Stomach smooth muscle (tissue), 2 donors: ENCODE data around the gene RNFT2.

Experiments
- H3K27ac ChIP-seq: one replicate; pipeline ENCODE4 v1.7.0; 2013; ENCODE audit warnings: mild to moderate bottlenecking, low read length, inconsistent platforms
- H3K27me3 ChIP-seq, 2 donors: one replicate each; pipeline ENCODE4 v1.7.0; 2013; ENCODE audit warnings: low read length in 2 of 2; ENCODE audit not compliant: insufficient read depth in 2 of 2, control insufficient read depth in 1 of 2
- H3K36me3 ChIP-seq, 2 donors: one replicate each; pipeline ENCODE4 v1.7.0; 2013; ENCODE audit warnings: low read length in 2 of 2; ENCODE audit not compliant: control insufficient read depth in 2 of 2, insufficient read depth in 2 of 2
- H3K4me1 ChIP-seq: one replicate; pipeline ENCODE4 v1.7.0; 2013; ENCODE audit warnings: low read length; ENCODE audit not compliant: control insufficient read depth, insufficient read depth
- H3K4me3 ChIP-seq, 2 donors: one replicate each; pipeline ENCODE4 v1.7.0; 2013; ENCODE audit warnings: low read length in 2 of 2
- H3K9ac ChIP-seq, 2 donors: one replicate each; pipeline ENCODE4 v1.7.0; 2013; ENCODE audit warnings: low read length in 2 of 2, mild to moderate bottlenecking in 1 of 2
- H3K9me3 ChIP-seq, 2 donors: one replicate each; pipeline ENCODE4 v1.7.0; 2013; ENCODE audit warnings: low read length in 2 of 2; ENCODE audit not compliant: control insufficient read depth in 2 of 2
- donor health status: healthy.
- donor health status: Pancreatic carcinoma.

RNFT2 gene

GRCh38 chr12:116833474-116833873, 95.4 kb downstream of the RNFT2 start:
- no peak overlapping the region for H3K27ac ChIP-seq
- no peaks in the 10 kb centered on the region for H3K9me3 ChIP-seq
- no peaks in the 10 kb centered on the region for H3K4me1 ChIP-seq
- no peak overlapping the region for H3K4me3 ChIP-seq
- H3K36me3 ChIP-seq: no peaks in the 10 kb centered on the region
- H3K9ac ChIP-seq: no peak overlapping the region
- no peaks in the 10 kb centered on the region for H3K27me3 ChIP-seq

GRCh38 chr12:116835484-116835883, 97.4 kb downstream of the RNFT2 start:
- Histone ChIP-seq H3K9ac (no peak overlapping the region), H3K4me3 (no peak overlapping the region), H3K4me1 (no peaks in the 10 kb centered on the region), H3K36me3 (no peaks in the 10 kb centered on the region), H3K27ac (no peak overlapping the region), H3K27me3 (no peaks in the 10 kb centered on the region), H3K9me3 (no peaks in the 10 kb centered on the region)

DNA sequence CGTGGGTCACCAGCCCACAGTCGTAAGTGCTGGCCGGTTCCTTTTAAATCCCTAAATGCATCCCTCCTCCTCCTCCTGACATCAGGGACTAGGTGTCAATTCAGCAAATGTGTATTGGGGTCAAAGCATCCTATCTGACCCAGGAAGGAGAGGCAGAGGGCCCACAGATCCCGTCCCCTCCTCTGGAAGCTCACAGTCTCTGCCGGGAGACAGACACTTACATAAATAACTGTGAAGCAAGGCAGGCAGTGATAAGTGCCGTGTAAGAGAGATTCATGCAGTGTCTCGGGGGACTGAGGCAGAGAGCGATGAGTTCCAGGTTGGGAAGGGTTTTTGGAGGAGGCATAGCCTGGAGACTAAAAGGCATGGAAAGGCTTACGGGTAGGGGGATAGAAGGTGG, 99.0 kb downstream of the RNFT2 start:
- Histone ChIP-seq H3K36me3 (no peaks in the 10 kb centered on the region), H3K27me3 (no peaks in the 10 kb centered on the region), H3K9me3 (no peaks in the 10 kb centered on the region), H3K4me3 (no peak overlapping the region), H3K27ac (no peak overlapping the region), H3K4me1 (no peaks in the 10 kb centered on the region), H3K9ac (no peak overlapping the region)

DNA sequence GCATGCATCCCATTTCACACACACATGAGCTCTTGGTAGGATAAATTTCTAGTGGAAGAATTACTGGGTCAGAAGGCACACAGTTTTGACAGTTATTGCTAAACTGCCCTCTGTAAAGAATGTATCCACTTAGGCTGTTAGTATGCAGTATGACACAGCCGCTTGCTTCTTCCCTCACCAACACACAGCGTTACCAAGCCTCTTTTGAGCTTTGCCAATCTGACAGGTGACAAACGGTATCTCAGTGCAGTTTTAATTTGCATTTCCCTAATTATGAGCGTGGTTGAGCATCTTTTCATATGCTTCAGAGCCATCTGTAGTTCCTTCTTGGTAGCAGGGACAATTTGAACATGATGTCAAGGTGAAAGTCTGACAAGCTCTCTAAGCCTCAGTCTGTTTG, 100.2 kb downstream of the RNFT2 start:
- Histone ChIP-seq H3K4me3 (no peak overlapping the region), H3K36me3 (no peaks in the 10 kb centered on the region), H3K27ac (no peak overlapping the region), H3K9ac (no peak overlapping the region), H3K4me1 (no peaks in the 10 kb centered on the region), H3K27me3 (no peaks in the 10 kb centered on the region), H3K9me3 (no peaks in the 10 kb centered on the region)

DNA sequence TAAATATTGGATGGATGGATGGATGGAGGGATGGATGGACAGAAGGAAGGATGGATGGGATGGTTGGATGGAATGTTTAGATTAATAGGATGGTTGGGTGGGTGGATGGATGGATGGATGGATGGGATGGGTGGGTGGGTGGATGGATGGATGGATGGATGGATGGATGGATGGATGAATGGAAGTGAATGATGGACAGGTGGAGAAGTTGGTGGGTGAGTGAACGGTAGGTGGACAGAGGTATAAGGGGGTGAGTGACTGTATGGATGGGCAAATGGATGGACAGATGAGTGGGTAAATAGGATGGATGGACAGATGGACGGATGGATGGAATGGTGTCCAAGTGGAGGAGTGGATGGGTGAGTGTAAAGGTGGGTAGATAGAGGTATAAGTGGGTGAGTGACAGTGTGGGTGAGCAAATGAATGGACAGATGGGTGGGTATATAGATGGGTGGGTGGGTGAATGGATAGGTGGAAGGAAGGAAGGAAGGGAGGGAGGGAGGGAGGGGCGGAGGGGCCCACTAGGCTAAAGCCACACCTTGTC, 101.2 kb downstream of the RNFT2 start:
- Histone ChIP-seq H3K27me3 (no peaks in the 10 kb centered on the region), H3K36me3 (no peaks in the 10 kb centered on the region), H3K9ac (no peak overlapping the region), H3K4me1 (no peaks in the 10 kb centered on the region), H3K4me3 (no peak overlapping the region), H3K9me3 (no peaks in the 10 kb centered on the region), H3K27ac (no peak overlapping the region)

DNA sequence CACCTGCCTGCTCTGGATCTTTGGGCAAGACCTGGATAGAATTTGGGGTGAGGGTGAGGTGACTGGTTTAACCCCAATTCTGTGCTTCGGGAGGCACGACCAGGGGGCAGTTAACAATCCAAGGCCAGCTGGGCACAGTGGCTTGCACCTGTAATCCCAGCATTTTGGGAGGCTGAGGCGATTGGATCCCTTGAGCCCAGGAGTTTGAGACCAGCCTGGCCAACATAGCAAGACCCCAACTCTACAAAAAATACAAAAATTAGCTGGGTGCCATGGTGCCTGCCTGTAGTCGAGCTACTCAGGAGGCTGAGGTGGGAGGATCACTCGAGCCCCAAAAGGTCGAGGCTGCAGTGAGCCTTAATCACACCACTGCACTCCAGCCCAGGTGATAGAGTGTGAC, 105.0 kb downstream of the RNFT2 start:
- H3K9ac ChIP-seq: no peak overlapping the region
- no peaks in the 10 kb centered on the region for H3K9me3 ChIP-seq
- H3K4me3 ChIP-seq: no peak overlapping the region
- no peaks in the 10 kb centered on the region for H3K27me3 ChIP-seq
- no peak overlapping the region for H3K27ac ChIP-seq
- H3K4me1 ChIP-seq: no peaks in the 10 kb centered on the region
- H3K36me3 ChIP-seq: no peaks in the 10 kb centered on the region

GRCh38 chr12:116849216-116849615, 111.1 kb downstream of the RNFT2 start:
- Histone ChIP-seq H3K9me3 (no peaks in the 10 kb centered on the region), H3K4me1 (no peaks in the 10 kb centered on the region), H3K36me3 (no peaks in the 10 kb centered on the region), H3K27ac (no peak overlapping the region), H3K4me3 (no peak overlapping the region), H3K27me3 (no peaks in the 10 kb centered on the region), H3K9ac (no peak overlapping the region)

DNA sequence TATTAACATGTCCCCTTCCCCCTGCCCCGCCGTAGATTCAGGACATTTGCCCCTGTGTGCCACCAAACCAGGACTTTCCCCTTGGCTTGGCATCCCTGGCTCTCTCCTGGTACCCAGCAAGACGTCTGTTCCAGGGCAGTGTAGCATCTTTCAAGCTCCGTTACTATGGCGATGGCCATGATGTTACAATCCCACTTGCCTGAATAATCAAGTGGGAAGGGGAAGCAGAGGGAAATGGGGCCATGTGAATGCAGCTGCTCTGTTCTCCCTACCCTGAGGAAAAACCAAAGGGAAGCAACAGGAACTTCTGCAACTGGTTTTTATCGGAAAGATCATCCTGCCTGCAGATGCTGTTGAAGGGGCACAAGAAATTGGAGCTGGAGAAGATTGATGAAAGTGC, 114.2 kb downstream of the RNFT2 start:
- Histone ChIP-seq H3K27me3 (peaks cover 7 to 10% of the 10 kb centered on the region in 2 donors), H3K9ac (no peak overlapping the region), H3K4me1 (no peaks in the 10 kb centered on the region), H3K27ac (no peak overlapping the region), H3K9me3 (no peaks in the 10 kb centered on the region), H3K36me3 (no peaks in the 10 kb centered on the region), H3K4me3 (no peak overlapping the region)

- Histone ChIP-seq H3K27ac (no peak overlapping the region), H3K36me3 (no peaks in the 10 kb centered on the region), H3K27me3 (peaks cover 7 to 14% of the 10 kb centered on the region in 2 donors), H3K4me3 (no peak overlapping the region), H3K4me1 (no peaks in the 10 kb centered on the region), H3K9ac (no peak overlapping the region), H3K9me3 (no peaks in the 10 kb centered on the region)
Measured at GRCh38 chr12:116853507-116853906, 115.4 kb downstream of the RNFT2 start.

GRCh38 chr12:116855744-116856470, 117.8 kb downstream of the RNFT2 start:
- H3K4me3 ChIP-seq: no peak overlapping the region
- H3K9me3 ChIP-seq: no peaks in the 10 kb centered on the region
- H3K36me3 ChIP-seq: no peaks in the 10 kb centered on the region
- H3K27me3 ChIP-seq: peaks cover 12 to 14% of the 10 kb centered on the region in 2 donors
- H3K27ac ChIP-seq: no peak overlapping the region
- peaks cover 3% of the 10 kb centered on the region for H3K4me1 ChIP-seq
- H3K9ac ChIP-seq: no peak overlapping the region

GRCh38 chr12:116856729-116857128, 118.6 kb downstream of the RNFT2 start:
- Histone ChIP-seq H3K9ac (no peak overlapping the region), H3K4me3 (no peak overlapping the region), H3K27me3 (peaks cover 12 to 14% of the 10 kb centered on the region in 2 donors), H3K4me1 (peaks cover 3% of the 10 kb centered on the region), H3K9me3 (no peaks in the 10 kb centered on the region), H3K36me3 (no peaks in the 10 kb centered on the region), H3K27ac (no peak overlapping the region)
